Endothelial cell of umbilical vein (primary cell): Measurements from ENCODE around the gene CD276. TPM values are rescaled to one million over a fixed set of nuclear protein-coding genes. Genes with fewer than 3 reads are reported as not detected.

ENCODE experiments used
- BruUV-seq: library from RNA; stranded (reverse); fragments of 400-500 nt; replicated peaks from 2 replicates; lab custom pipeline; 2021; lab: Mats Ljungman, UMichigan
- CTCF ChIA-PET: fragments of 300-600, 350-600 bp; sonication (Branson Sonifier 250); formaldehyde crosslinking; loops from one replicate; lab custom pipeline; 2021; ENCODE audit warnings: antibody characterized with exemption, inconsistent platforms; lab: Charles Lee
- POLR2A ChIA-PET: fragments of 300-600, 350-600 bp; sonication (Branson Sonifier 250); formaldehyde crosslinking; loops from one replicate; lab custom pipeline; 2021; ENCODE audit warnings: antibody characterized with exemption, inconsistent platforms; lab: Charles Lee
- DNase-seq: peaks from one replicate; pipeline ENCODE4 v3.0.0-alpha.2; 2011; ENCODE audit warnings: low read depth, low spot score
- FAIRE-seq: peaks from 2 replicates; lab custom pipeline; 2011; peaks lifted over from hg19 to GRCh38; lab: Jason Lieb, UNC
- H2AFZ ChIP-seq: 2 replicates; pipeline ENCODE4 v1.6.0; 2012; ENCODE audit warnings: low read depth, low read length, control low read depth, inconsistent platforms
- H3K27ac ChIP-seq: 2 replicates; pipeline ENCODE4 v1.5.1; 2011; ENCODE audit warnings: low read depth, mild to moderate bottlenecking, control low read depth, low read length, moderate library complexity; ENCODE audit not compliant: insufficient read depth
- H3K27me3 ChIP-seq, 2 experiments: 2 replicates each; pipeline versions ENCODE4 v1.6.0 to v1.6.1; 2011; ENCODE audit warnings: low read length in 2 of 2, mixed read lengths in 1 of 2; ENCODE audit not compliant: control insufficient read depth in 2 of 2, insufficient read depth in 2 of 2
- H3K36me3 ChIP-seq, 2 experiments: 2 replicates in 1 of 2; 3 replicates in 1 of 2; pipeline ENCODE4 v1.5.1; 2011; ENCODE audit warnings: low read length in 2 of 2, mild to moderate bottlenecking in 1 of 2, moderate library complexity in 1 of 2; ENCODE audit not compliant: control insufficient read depth in 2 of 2, insufficient read depth in 2 of 2; ENCODE audit errors: extremely low read depth in 1 of 2
- H3K4me1 ChIP-seq: 3 replicates; pipeline ENCODE4 v1.5.1; 2011; ENCODE audit warnings: mild to moderate bottlenecking, low read length; ENCODE audit not compliant: control insufficient read depth, insufficient read depth; ENCODE audit errors: extremely low read depth
- H3K4me2 ChIP-seq: 2 replicates; pipeline ENCODE4 v1.6.1; 2011; ENCODE audit warnings: low read length, control low read depth, mixed read lengths; ENCODE audit not compliant: insufficient read depth
- H3K4me3 ChIP-seq, 3 experiments: fragments of 200-600 bp in 1 of 3; sonication (generic), shearing (Covaris generic) in 1 of 3; replicated peaks in 1 of 3; 2 replicates each; pipeline ENCODE4 v1.5.1; 2011 to 2016; ENCODE audit warnings: control low read depth in 3 of 3, low read length in 3 of 3, mild to moderate bottlenecking in 2 of 3, inconsistent platforms in 1 of 3, low read depth in 1 of 3, moderate library complexity in 1 of 3; ENCODE audit not compliant: insufficient read depth in 1 of 3
- H3K79me2 ChIP-seq: 2 replicates; pipeline ENCODE4 v1.6.0; 2012; ENCODE audit warnings: low read length, inconsistent platforms; ENCODE audit not compliant: control insufficient read depth, insufficient read depth
- H3K9ac ChIP-seq: replicated peaks from 2 replicates; pipeline ENCODE3; 2011; ENCODE audit warnings: low read length, control low read depth; ENCODE audit not compliant: insufficient read depth; ENCODE audit errors: extremely low read depth
- H3K9me1 ChIP-seq: replicated peaks from 3 replicates; pipeline ENCODE4 v1.6.0; 2011; ENCODE audit warnings: mild to moderate bottlenecking, low read length; ENCODE audit not compliant: control insufficient read depth, insufficient read depth; ENCODE audit errors: extremely low read depth
- H3K9me3 ChIP-seq: replicated peaks from 2 replicates; pipeline ENCODE4 v1.5.1; 2012; ENCODE audit warnings: low read length, inconsistent platforms; ENCODE audit not compliant: control insufficient read depth, insufficient read depth
- H4K20me1 ChIP-seq: replicated peaks from 2 replicates; pipeline ENCODE3; 2011; ENCODE audit warnings: mild to moderate bottlenecking, low read length; ENCODE audit not compliant: control insufficient read depth, insufficient read depth; ENCODE audit errors: extremely low read depth
- CTCF ChIP-seq, 2 donors: IDR thresholded peaks; 1 replicate in 1 of 2; 2 replicates in 1 of 2; pipeline ENCODE4 v1.5.1; 2011; ENCODE audit warnings: low read length in 2 of 2, mild to moderate bottlenecking in 2 of 2, moderate library complexity in 2 of 2, control low read depth in 1 of 2, inconsistent platforms in 1 of 2, low read depth in 1 of 2; ENCODE audit not compliant: insufficient read depth in 1 of 2; ENCODE audit errors: extremely low read depth in 1 of 2
- EZH2 ChIP-seq: IDR thresholded peaks from 2 replicates; pipeline ENCODE4 v1.6.1; 2012; ENCODE audit warnings: borderline replicate concordance, low read depth, mild to moderate bottlenecking, moderate library complexity, low read length, inconsistent platforms; ENCODE audit not compliant: severe bottlenecking
- FOS ChIP-seq: IDR thresholded peaks from 2 replicates; pipeline ENCODE4 v1.6.1; 2011; ENCODE audit warnings: mild to moderate bottlenecking, low read length, moderate library complexity, borderline replicate concordance; ENCODE audit not compliant: insufficient read depth
- GATA2 ChIP-seq: IDR thresholded peaks from 2 replicates; pipeline ENCODE4 v1.7.0; 2011; ENCODE audit warnings: low read depth, mild to moderate bottlenecking, moderate library complexity, mixed read lengths, low read length; ENCODE audit not compliant: insufficient read length, insufficient read depth
- JUN ChIP-seq: IDR thresholded peaks from 2 replicates; pipeline ENCODE4 v1.6.1; 2011; ENCODE audit warnings: borderline replicate concordance, low read depth; ENCODE audit not compliant: insufficient read length, insufficient read depth
- MAX ChIP-seq: IDR thresholded peaks from 2 replicates; pipeline ENCODE4 v1.6.1; 2011; ENCODE audit not compliant: insufficient read depth, insufficient read length
- MYC ChIP-seq: IDR thresholded peaks from one replicate; pipeline ENCODE4 v1.6.1; 2011; ENCODE audit warnings: mild to moderate bottlenecking, low read depth, low read length
- POLR2AphosphoS5 ChIP-seq: IDR thresholded peaks from 2 replicates; pipeline ENCODE4 v1.6.1; 2012; ENCODE audit warnings: low read depth, mild to moderate bottlenecking, control low read depth, low read length, moderate library complexity; ENCODE audit not compliant: insufficient read depth
- dilution Hi-C: fragments of 300-500 bp; cut with MboI; formaldehyde crosslinking; loops from one replicate; pipeline ENCODE4 v1.15.0; 2019; ENCODE audit warnings: low sequenced_read_pairs; ENCODE audit not compliant: extremely low pct_ligation_motif_present
- intact Hi-C: fragments of 100-400 bp; cut with micrococcal nuclease; formaldehyde crosslinking; loops from one replicate; pipeline ENCODE4 v1.10.0; 2022
- polyA plus RNA-seq, 4 experiments: library from polyadenylated mRNA; depleted of rRNA in 3 of 4; stranded (reverse) in 3 of 4; unstranded in 1 of 4; fragments of >200 nt; gene quantifications; 2 replicates each; pipeline versions ENCODE4 v1.2.1 to v1.2.3, GENCODE V29; 2011 to 2012; ENCODE audit warnings: missing spikeins in 1 of 4
- total RNA-seq: library from RNA; stranded (reverse); gene quantifications from 2 replicates; pipeline ENCODE4 v1.2.3, GENCODE V29; 2021

CD276 gene
- total and polyA plus RNA-seq, 2 donors (not counting 3 experiments of a cell fraction or from before 2014, with no cell fraction given): 73.6 to 85.7 TPM

- CTCF ChIA-PET: no interaction called here
- POLR2A ChIA-PET: no interaction called here
- FAIRE-seq: no peak
Measured at GRCh38 chr15:73741321-73741836, 57.2 kb downstream of the CD276 start.

GRCh38 chr15:73744293-73744692 is 60.1 kb downstream of the CD276 start:
- H4K20me1 ChIP-seq: no peaks in the 10 kb centered on the region
- no TSS peak for BruUV-seq

More at GRCh38 chr15:73741321-73741836, 57.2 kb downstream of the CD276 start:
- H3K27me3 ChIP-seq: peaks cover under 1 to 3% of the 10 kb centered on the region in 2 experiments
- no peak overlapping the region for H2AFZ ChIP-seq
- H3K9me1 ChIP-seq: no peaks in the 10 kb centered on the region
- no peak overlapping the region for H3K27ac ChIP-seq
- no peaks in the 10 kb centered on the region for H4K20me1 ChIP-seq
- no peak overlapping the region for H3K4me3 ChIP-seq
- H3K9ac ChIP-seq: no peak overlapping the region
- H3K36me3 ChIP-seq: no peaks in the 10 kb centered on the region
- TF ChIP-seq POLR2AphosphoS5 (no peak), JUN (no peak), EZH2 (no peak), MAX (no peak), FOS (no peak)
- dilution Hi-C loops (no loop called here), intact Hi-C loops (no loop called here)
- H3K4me1 ChIP-seq: no peaks in the 10 kb centered on the region
- no peak overlapping the region for H3K4me2 ChIP-seq
- H3K79me2 ChIP-seq: no peaks in the 10 kb centered on the region
- no peaks in the 10 kb centered on the region for H3K9me3 ChIP-seq
- no peak for DNase-seq
- BruUV-seq: no TSS peak

More at GRCh38 chr15:73744293-73744692, 60.1 kb downstream of the CD276 start:
- FAIRE-seq (no peak), DNase-seq (no peak)
- ChIA-PET CTCF (interaction anchor here (0.6 to 1.1 kb wide), 2 partner anchors 69 to 111 kb away, joined by 3 read pairs; no protein-coding TSS in a partner anchor), POLR2A (no interaction called here)
- intact Hi-C loops (no loop called here), dilution Hi-C loops (no loop called here)
- no peaks in the 10 kb centered on the region for H3K9me3 ChIP-seq
- TF ChIP-seq POLR2AphosphoS5 (no peak), GATA2 (no peak), FOS (no peak), CTCF (IDR thresholded peaks at IDR 0.05; ENCODE audit: extremely low read depth in 1 of 2, insufficient read depth in 1 of 2, low read depth in 1 of 2, low read length in 2 of 2) (no peak), MYC (no peak), EZH2 (no peak)
- H3K4me1 ChIP-seq: no peaks in the 10 kb centered on the region
- H3K27ac ChIP-seq: no peak overlapping the region
- H3K4me3 ChIP-seq: no peak overlapping the region
- no peaks in the 10 kb centered on the region for H3K36me3 ChIP-seq
- no peaks in the 10 kb centered on the region for H3K79me2 ChIP-seq
- H3K9me1 ChIP-seq: no peaks in the 10 kb centered on the region
- peaks cover 3 to 10% of the 10 kb centered on the region in 2 experiments for H3K27me3 ChIP-seq
- no peak overlapping the region for H2AFZ ChIP-seq
- H3K9ac ChIP-seq: no peak overlapping the region
- no peak overlapping the region for H3K4me2 ChIP-seq
